ENCODE data around the gene TRRAP.

- TF ChIP-seq POLR2A (IDR thresholded peaks at IDR 0.05) (no peak), EP300 (IDR thresholded peaks at IDR 0.05) (no peak)
- TF ChIP-seq, protein P1, sequence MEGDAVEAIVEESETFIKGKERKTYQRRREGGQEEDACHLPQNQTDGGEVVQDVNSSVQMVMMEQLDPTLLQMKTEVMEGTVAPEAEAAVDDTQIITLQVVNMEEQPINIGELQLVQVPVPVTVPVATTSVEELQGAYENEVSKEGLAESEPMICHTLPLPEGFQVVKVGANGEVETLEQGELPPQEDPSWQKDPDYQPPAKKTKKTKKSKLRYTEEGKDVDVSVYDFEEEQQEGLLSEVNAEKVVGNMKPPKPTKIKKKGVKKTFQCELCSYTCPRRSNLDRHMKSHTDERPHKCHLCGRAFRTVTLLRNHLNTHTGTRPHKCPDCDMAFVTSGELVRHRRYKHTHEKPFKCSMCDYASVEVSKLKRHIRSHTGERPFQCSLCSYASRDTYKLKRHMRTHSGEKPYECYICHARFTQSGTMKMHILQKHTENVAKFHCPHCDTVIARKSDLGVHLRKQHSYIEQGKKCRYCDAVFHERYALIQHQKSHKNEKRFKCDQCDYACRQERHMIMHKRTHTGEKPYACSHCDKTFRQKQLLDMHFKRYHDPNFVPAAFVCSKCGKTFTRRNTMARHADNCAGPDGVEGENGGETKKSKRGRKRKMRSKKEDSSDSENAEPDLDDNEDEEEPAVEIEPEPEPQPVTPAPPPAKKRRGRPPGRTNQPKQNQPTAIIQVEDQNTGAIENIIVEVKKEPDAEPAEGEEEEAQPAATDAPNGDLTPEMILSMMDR (IDR thresholded peaks at IDR 0.05), result no peak
Measured at GRCh38 chr7:98982686-98983085, 104.4 kb downstream of the TRRAP start.
